ENCODE measurements around the gene ABCB8. TPM values are rescaled to one million over a fixed set of nuclear protein-coding genes. Genes with fewer than 3 reads are reported as not detected.

ABCB8 gene
- total and polyA plus RNA-seq, 9 of the 15 experiments (the other 6 are each of a cell fraction or from before 2014, with no cell fraction given) = 7.6 to 106 (median 36.3) TPM

GRCh38 chr7:151038951-151039849 is 10.9 kb downstream of the ABCB8 start (continued):
- TF ChIP-seq ZNF407 (IDR thresholded peaks at IDR 0.05; ENCODE audit: low read depth) (no peak), ZBTB2 (IDR thresholded peaks at IDR 0.05) (peak; percentile 81), ZKSCAN3 (CRISPR knock-in tag; IDR thresholded peaks at IDR 0.05) (no peak), ZNF224 (CRISPR knock-in tag; IDR thresholded peaks at IDR 0.05) (no peak), CXXC5 (CRISPR knock-in tag; IDR thresholded peaks at IDR 0.05) (peak; percentile 87), NR1H2 (CRISPR knock-in tag; IDR thresholded peaks at IDR 0.05) (no peak), STAG1 (CRISPR knock-in tag; IDR thresholded peaks at IDR 0.05; ENCODE audit: borderline replicate concordance) (no peak), TCF7 (IDR thresholded peaks at IDR 0.05; ENCODE audit: borderline replicate concordance) (peak; percentile 78; the same call in 1 of the 2 replicates), HIVEP1 (CRISPR knock-in tag; IDR thresholded peaks at IDR 0.05) (no peak), SMARCC2 (IDR thresholded peaks at IDR 0.05; ENCODE audit: low read depth) (peak; percentile 100), ZBTB17 (CRISPR knock-in tag; IDR thresholded peaks at IDR 0.05) (peak; percentile 76; the same call in 1 of the 2 replicates), SMC3 (conservative IDR thresholded peaks at IDR 0.05; ENCODE audit: insufficient read depth, low read depth, low read length) (peak; percentile 13; the same call in 1 of the 2 replicates), ARNT (IDR thresholded peaks at IDR 0.05) (peak; percentile 69 to 85; a peak in 3 of 4 replicates), ZSCAN29 (IDR thresholded peaks at IDR 0.05) (no peak), CHD2 (IDR thresholded peaks at IDR 0.05; ENCODE audit: low read depth, low read length) (no peak; the same call in 1 of the 2 replicates), ZBTB9 (CRISPR knock-in tag; IDR thresholded peaks at IDR 0.05) (no peak), KLF10 (CRISPR knock-in tag; IDR thresholded peaks at IDR 0.05) (no peak), ZNF766 (CRISPR knock-in tag; conservative IDR thresholded peaks at IDR 0.05) (peak; percentile 93), TSC22D4 (tag; IDR thresholded peaks at IDR 0.05) (no peak)

Data from K562 (cell line).